ENCODE data around the gene KIF5C. TPM values are rescaled to one million over a fixed set of nuclear protein-coding genes. Genes with fewer than 3 reads are reported as not detected.

KIF5C gene
- total RNA-seq, 1 experiment from 2014 or later = not detected

GRCh38 chr2:148924514-148925178 is 49.6 kb downstream of the KIF5C start:
- no peak for DNase-seq (ENCODE audit: low spot score)

GRCh38 chr2:148926291-148926961 is 51.4 kb downstream of the KIF5C start:
- peak; percentile 64 for DNase-seq (ENCODE audit: low spot score)

GRCh38 chr2:148926981-148927401 is 52.0 kb downstream of the KIF5C start:
- no peak for DNase-seq (ENCODE audit: low spot score)

- DNase-seq (ENCODE audit: low spot score) = no peak
Observed at GRCh38 chr2:148928395-148928794, 53.4 kb downstream of the KIF5C start.

GRCh38 chr2:148930046-148930775 is 55.2 kb downstream of the KIF5C start:
- DNase-seq (ENCODE audit: low spot score) = no peak

GRCh38 chr2:148932536-148932935 is 57.5 kb downstream of the KIF5C start:
- no peak for DNase-seq (ENCODE audit: low spot score)

- DNase-seq (ENCODE audit: low spot score) = no peak
Observed at GRCh38 chr2:148933456-148933855, 58.4 kb downstream of the KIF5C start.

- DNase-seq (ENCODE audit: low spot score) = no peak
Observed at GRCh38 chr2:148935791-148936190, 60.8 kb downstream of the KIF5C start.

GRCh38 chr2:148936857-148937450 is 61.9 kb downstream of the KIF5C start:
- DNase-seq (ENCODE audit: low spot score) = peak; percentile 36

- no peak for DNase-seq (ENCODE audit: low spot score)
Observed at GRCh38 chr2:148939271-148939670, 64.2 kb downstream of the KIF5C start.

- no peak for DNase-seq (ENCODE audit: low spot score)
Observed at GRCh38 chr2:148943097-148943496, 68.1 kb downstream of the KIF5C start.

GRCh38 chr2:148944536-148944935 is 69.5 kb downstream of the KIF5C start:
- DNase-seq (ENCODE audit: low spot score) = no peak

- no peak for DNase-seq (ENCODE audit: low spot score)
Observed at GRCh38 chr2:148947299-148947698, 72.3 kb downstream of the KIF5C start.

GRCh38 chr2:148948868-148949267 is 73.8 kb downstream of the KIF5C start:
- DNase-seq (ENCODE audit: low spot score) = no peak

- no peak for DNase-seq (ENCODE audit: low spot score)
Observed at GRCh38 chr2:148949348-148949747, 74.3 kb downstream of the KIF5C start.

- no peak for DNase-seq (ENCODE audit: low spot score)
Observed at GRCh38 chr2:148952621-148953020, 77.6 kb downstream of the KIF5C start.

GRCh38 chr2:148953426-148953825 is 78.4 kb downstream of the KIF5C start:
- no peak for DNase-seq (ENCODE audit: low spot score)

GRCh38 chr2:148954536-148954935 is 79.5 kb downstream of the KIF5C start:
- no peak for DNase-seq (ENCODE audit: low spot score)

GRCh38 chr2:148955798-148956197 is 80.8 kb downstream of the KIF5C start:
- DNase-seq (ENCODE audit: low spot score) = peak; percentile 12

- DNase-seq (ENCODE audit: low spot score) = no peak
Observed at GRCh38 chr2:148957023-148957422, 82.0 kb downstream of the KIF5C start.

- DNase-seq (ENCODE audit: low spot score) = no peak
Observed at GRCh38 chr2:148959745-148960144, 84.7 kb downstream of the KIF5C start.

- DNase-seq (ENCODE audit: low spot score) = no peak
Observed at GRCh38 chr2:148960483-148960882, 85.5 kb downstream of the KIF5C start.
